ENCODE measurements around the gene RNF213. TPM values are rescaled to one million over a fixed set of nuclear protein-coding genes. Genes with fewer than 3 reads are reported as not detected.

Gene RNF213
- total and polyA plus RNA-seq, 10 of the 15 experiments (the other 5 are each of a cell fraction or from before 2014, with no cell fraction given): 18.6 to 145 (median 65.8) TPM

DNA sequence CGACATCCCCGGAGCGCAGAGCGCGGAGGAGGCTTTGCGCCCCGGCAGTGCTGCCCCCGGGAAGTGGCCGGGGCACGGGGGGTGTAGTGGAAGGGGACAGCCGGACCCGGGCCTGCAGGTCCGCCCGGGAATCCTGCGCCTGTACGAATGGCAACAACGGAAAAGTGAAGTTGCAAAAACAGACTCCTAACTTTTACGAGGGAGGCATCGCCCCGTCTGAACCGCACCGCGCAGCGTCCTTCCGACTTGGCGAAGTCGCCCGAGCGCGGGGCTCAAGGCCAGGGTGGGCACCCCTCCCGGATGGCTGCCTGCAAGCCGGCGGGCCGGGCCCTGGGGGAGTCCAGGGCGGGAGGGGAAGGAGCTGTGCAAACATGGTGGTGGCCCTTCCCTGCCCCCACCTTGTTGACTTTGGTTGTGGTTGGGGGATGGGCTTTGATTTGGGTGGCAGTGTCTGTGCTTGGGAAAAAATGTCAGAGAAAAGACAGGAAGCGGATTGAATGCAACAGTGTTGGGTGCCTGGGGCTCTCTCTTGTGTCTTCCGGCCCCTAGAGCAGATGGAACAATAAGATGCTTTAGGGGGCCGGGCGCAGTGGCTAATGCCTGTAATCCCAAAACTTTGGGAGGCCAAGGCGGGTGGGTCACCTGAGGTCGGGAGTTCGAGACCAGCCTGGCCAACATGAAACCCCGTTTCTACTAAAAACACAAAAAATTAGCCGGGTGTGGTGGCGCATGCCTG is 675 bp downstream of the RNF213 start (continued):
- no peak for TF ChIP-seq MYC (IDR thresholded peaks at IDR 0.05; ENCODE audit: insufficient read depth, insufficient read length, insufficient replicate concordance, low read length, severe bottlenecking)
- no peak for TF ChIP-seq NFIC (IDR thresholded peaks at IDR 0.05; ENCODE audit: low read depth, low read length)
- TF ChIP-seq BRCA1 (IDR thresholded peaks at IDR 0.05; ENCODE audit: low read depth, low read length): no peak
- TF ChIP-seq ASH2L (IDR thresholded peaks at IDR 0.05; ENCODE audit: borderline replicate concordance, low read depth): no peak
- TF ChIP-seq SIN3A (IDR thresholded peaks at IDR 0.05; ENCODE audit: low read depth, low read length): no peak
- TF ChIP-seq, protein P1, sequence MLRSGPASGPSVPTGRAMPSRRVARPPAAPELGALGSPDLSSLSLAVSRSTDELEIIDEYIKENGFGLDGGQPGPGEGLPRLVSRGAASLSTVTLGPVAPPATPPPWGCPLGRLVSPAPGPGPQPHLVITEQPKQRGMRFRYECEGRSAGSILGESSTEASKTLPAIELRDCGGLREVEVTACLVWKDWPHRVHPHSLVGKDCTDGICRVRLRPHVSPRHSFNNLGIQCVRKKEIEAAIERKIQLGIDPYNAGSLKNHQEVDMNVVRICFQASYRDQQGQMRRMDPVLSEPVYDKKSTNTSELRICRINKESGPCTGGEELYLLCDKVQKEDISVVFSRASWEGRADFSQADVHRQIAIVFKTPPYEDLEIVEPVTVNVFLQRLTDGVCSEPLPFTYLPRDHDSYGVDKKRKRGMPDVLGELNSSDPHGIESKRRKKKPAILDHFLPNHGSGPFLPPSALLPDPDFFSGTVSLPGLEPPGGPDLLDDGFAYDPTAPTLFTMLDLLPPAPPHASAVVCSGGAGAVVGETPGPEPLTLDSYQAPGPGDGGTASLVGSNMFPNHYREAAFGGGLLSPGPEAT (IDR thresholded peaks at IDR 0.05; ENCODE audit: low read depth): 0 out of 2 replicates have a peak, but pooled peaks have one; percentile 24

DNA sequence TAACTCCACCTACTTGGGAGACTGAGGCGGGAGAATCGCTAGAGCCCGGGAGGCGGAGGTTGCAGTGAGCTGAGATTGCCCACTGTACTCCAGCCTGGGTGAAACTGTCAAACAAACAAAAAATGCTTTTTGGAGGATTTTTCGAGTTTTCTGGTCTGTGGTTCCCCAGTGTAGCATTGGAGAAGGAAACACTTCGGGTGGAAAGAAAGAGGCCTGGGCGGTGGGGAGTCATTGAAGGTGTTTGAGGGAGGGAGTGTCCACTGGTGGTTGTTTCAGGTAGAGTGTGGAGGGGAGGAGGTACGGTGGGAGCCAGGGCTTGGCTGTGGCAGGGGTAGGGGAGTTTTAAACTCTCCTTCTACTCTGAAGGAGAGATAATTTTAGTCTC is 1.2 kb downstream of the RNF213 start:
- peaks cover 0 to 8% of the 10 kb centered on the region in 2 experiments; a peak in 1 of 4 replicates for H3K36me3 ChIP-seq (ENCODE audit: control insufficient read depth in 2 of 2, insufficient read depth in 2 of 2, low read length in 1 of 2)
- FAIRE-seq (no peak), DNase-seq (ENCODE audit: low read depth, low spot score) (no peak), ATAC-seq (no peak)
- H3K27me3 ChIP-seq (replicated peaks in 1 of 2; ENCODE audit: control insufficient read depth in 2 of 2, insufficient read depth in 2 of 2, low read length in 1 of 2): no peaks in the 10 kb centered on the region
- CTCF ChIA-PET: no interaction called here
- SMC1A ChIA-PET (ENCODE audit: uncharacterized antibody, unreplicated experiment): no interaction called here
- TF ChIP-seq HCFC1 (IDR thresholded peaks at IDR 0.05; ENCODE audit: low read length): no peak
- TF ChIP-seq, protein P2, sequence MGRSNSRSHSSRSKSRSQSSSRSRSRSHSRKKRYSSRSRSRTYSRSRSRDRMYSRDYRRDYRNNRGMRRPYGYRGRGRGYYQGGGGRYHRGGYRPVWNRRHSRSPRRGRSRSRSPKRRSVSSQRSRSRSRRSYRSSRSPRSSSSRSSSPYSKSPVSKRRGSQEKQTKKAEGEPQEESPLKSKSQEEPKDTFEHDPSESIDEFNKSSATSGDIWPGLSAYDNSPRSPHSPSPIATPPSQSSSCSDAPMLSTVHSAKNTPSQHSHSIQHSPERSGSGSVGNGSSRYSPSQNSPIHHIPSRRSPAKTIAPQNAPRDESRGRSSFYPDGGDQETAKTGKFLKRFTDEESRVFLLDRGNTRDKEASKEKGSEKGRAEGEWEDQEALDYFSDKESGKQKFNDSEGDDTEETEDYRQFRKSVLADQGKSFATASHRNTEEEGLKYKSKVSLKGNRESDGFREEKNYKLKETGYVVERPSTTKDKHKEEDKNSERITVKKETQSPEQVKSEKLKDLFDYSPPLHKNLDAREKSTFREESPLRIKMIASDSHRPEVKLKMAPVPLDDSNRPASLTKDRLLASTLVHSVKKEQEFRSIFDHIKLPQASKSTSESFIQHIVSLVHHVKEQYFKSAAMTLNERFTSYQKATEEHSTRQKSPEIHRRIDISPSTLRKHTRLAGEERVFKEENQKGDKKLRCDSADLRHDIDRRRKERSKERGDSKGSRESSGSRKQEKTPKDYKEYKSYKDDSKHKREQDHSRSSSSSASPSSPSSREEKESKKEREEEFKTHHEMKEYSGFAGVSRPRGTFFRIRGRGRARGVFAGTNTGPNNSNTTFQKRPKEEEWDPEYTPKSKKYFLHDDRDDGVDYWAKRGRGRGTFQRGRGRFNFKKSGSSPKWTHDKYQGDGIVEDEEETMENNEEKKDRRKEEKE (IDR thresholded peaks at IDR 0.05): no peak
- no peak for TF ChIP-seq CBFB (IDR thresholded peaks at IDR 0.05; ENCODE audit: low read depth)
- no peak for TF ChIP-seq FOXM1 (IDR thresholded peaks at IDR 0.05; ENCODE audit: low read depth, low read length)
- no peak for TF ChIP-seq SIX5 (IDR thresholded peaks at IDR 0.05; ENCODE audit: low read depth, low read length, severe bottlenecking)
- TF ChIP-seq, protein P1 (IDR thresholded peaks at IDR 0.05; ENCODE audit: low read depth): no peak
- TF ChIP-seq PAX5 (IDR thresholded peaks at IDR 0.05; ENCODE audit: borderline replicate concordance, low read depth, low read length): no peak
- no peak for TF ChIP-seq MTA2 (IDR thresholded peaks at IDR 0.05; ENCODE audit: low read depth)
- TF ChIP-seq RAD21 (IDR thresholded peaks at IDR 0.05; ENCODE audit: insufficient read depth, low read depth, low read length): no peak
- intact Hi-C loops (cut with micrococcal nuclease; ENCODE audit: unreplicated experiment) (no loop called here), in situ Hi-C loops (cut with MboI) (no loop called here)
- no peaks in the 10 kb centered on the region for H3K9me3 ChIP-seq (replicated peaks; ENCODE audit: control insufficient read depth, insufficient read depth, low read length)
- peak overlapping the region; percentile 82 for H3K27ac ChIP-seq (ENCODE audit: control insufficient read depth, insufficient read depth)
- H3K4me3 ChIP-seq: peak overlapping the region; percentile 97
- POLR2A ChIA-PET: interaction anchor here (0.5 kb wide), 1 partner anchor 41 kb away, joined by 3 read pairs; the partner anchor contains the start of gene SLC26A11
- peaks cover 5% of the 10 kb centered on the region; the same call in 1 of the 2 replicates for H4K20me1 ChIP-seq (ENCODE audit: control insufficient read depth, insufficient read depth)
- no peak overlapping the region for H2AFZ ChIP-seq (ENCODE audit: control insufficient read depth, low read depth, low read length)
- peak overlapping the region; percentile 90 for H3K9ac ChIP-seq (ENCODE audit: control insufficient read depth, insufficient read depth, low read length)
- BruUV-seq (replicated peaks): no TSS peak
- H3K79me2 ChIP-seq (ENCODE audit: control insufficient read depth, insufficient read depth, low read length): peaks cover 51% of the 10 kb centered on the region
- 12% methylated on average over 8 of the region's 8 CpGs for WGBS (ENCODE audit: insufficient coverage, insufficient replicate concordance, low lambda C conversion rate, missing lambda C conversion rate)
- peaks cover 54% of the 10 kb centered on the region for H3K4me1 ChIP-seq (ENCODE audit: control insufficient read depth, insufficient read depth, low read length)
- RAD21 ChIA-PET (ENCODE audit: unreplicated experiment): interaction anchor here (4.3 kb wide), 1 partner anchor 42 kb away, joined by 10 read pairs; the partner anchor contains the start of genes SGSH and SLC26A11
- peak overlapping the region; percentile 56 for H3K4me2 ChIP-seq (ENCODE audit: control insufficient read depth, insufficient read depth)

Data from GM12878 (cell line).